Measurements from ENCODE around the gene TRAK1.

Gene TRAK1

GRCh38 chr3:42159147-42159546, 68.0 kb downstream of the TRAK1 start:
- DNase-seq, result no peak

- peak in 2 of 5 donors; percentile 3 to 35 for DNase-seq
These were observed 68.7 kb downstream of the TRAK1 start for GRCh38 chr3:42159706-42160472.

- DNase-seq, result no peak
These were observed 70.1 kb downstream of the TRAK1 start for GRCh38 chr3:42161050-42161935.

- no peak for DNase-seq
These were observed 71.3 kb downstream of the TRAK1 start for GRCh38 chr3:42162462-42162861.

GRCh38 chr3:42163622-42164244, 72.6 kb downstream of the TRAK1 start:
- no peak for DNase-seq

GRCh38 chr3:42164656-42165055, 73.5 kb downstream of the TRAK1 start:
- no peak for DNase-seq

GRCh38 chr3:42165211-42165610, 74.1 kb downstream of the TRAK1 start:
- DNase-seq, result no peak

GRCh38 chr3:42166214-42166613, 75.1 kb downstream of the TRAK1 start:
- DNase-seq, result no peak

- DNase-seq, result no peak
These were observed 75.6 kb downstream of the TRAK1 start for GRCh38 chr3:42166662-42167300.

- no peak for DNase-seq
These were observed 78.5 kb downstream of the TRAK1 start for GRCh38 chr3:42169579-42170120.

GRCh38 chr3:42172047-42172654, 81.0 kb downstream of the TRAK1 start:
- DNase-seq, result no peak

- no peak for DNase-seq
These were observed 82.2 kb downstream of the TRAK1 start for GRCh38 chr3:42173307-42173706.

- DNase-seq, result no peak
These were observed 83.7 kb downstream of the TRAK1 start for GRCh38 chr3:42174679-42175385.

- no peak for DNase-seq
These were observed 84.5 kb downstream of the TRAK1 start for GRCh38 chr3:42175386-42176240.

- DNase-seq, result no peak
These were observed 85.3 kb downstream of the TRAK1 start for GRCh38 chr3:42176242-42177034.

GRCh38 chr3:42177068-42177800, 86.1 kb downstream of the TRAK1 start:
- DNase-seq, result no peak

GRCh38 chr3:42177801-42178150, 86.6 kb downstream of the TRAK1 start:
- DNase-seq, result no peak

- no peak for DNase-seq
These were observed 88.1 kb downstream of the TRAK1 start for GRCh38 chr3:42179110-42179725.

- no peak for DNase-seq
These were observed 89.7 kb downstream of the TRAK1 start for GRCh38 chr3:42180901-42181300.
